Measurements from ENCODE around the gene ARHGAP26. TPM values are rescaled to one million over a fixed set of nuclear protein-coding genes. Genes with fewer than 3 reads are reported as not detected.

The ARHGAP26 gene
- total RNA-seq, 4 donors from 2014 or later = 61.0 to 76.7 (median 61.2) TPM

GRCh38 chr5:143177263-143177983 lies 407.2 kb downstream of the ARHGAP26 start:
- no peaks in the 10 kb centered on the region for H3K27me3 ChIP-seq
- in situ Hi-C loops (cut with MboI; ENCODE audit: low pct_ligation_motif_present in 1 of 4, low pct_unique_long_range_greater_than_20kb in 1 of 4, low sequenced_read_pairs in 3 of 4) = no loop called here
- H3K4me1 ChIP-seq = peaks cover 0 to 3% (median 0%) of the 10 kb centered on the region in 4 donors
- H3K36me3 ChIP-seq = no peaks in the 10 kb centered on the region
- H3K9me3 ChIP-seq = no peaks in the 10 kb centered on the region
- no peak overlapping the region for H3K4me3 ChIP-seq
- TF ChIP-seq, protein P1, sequence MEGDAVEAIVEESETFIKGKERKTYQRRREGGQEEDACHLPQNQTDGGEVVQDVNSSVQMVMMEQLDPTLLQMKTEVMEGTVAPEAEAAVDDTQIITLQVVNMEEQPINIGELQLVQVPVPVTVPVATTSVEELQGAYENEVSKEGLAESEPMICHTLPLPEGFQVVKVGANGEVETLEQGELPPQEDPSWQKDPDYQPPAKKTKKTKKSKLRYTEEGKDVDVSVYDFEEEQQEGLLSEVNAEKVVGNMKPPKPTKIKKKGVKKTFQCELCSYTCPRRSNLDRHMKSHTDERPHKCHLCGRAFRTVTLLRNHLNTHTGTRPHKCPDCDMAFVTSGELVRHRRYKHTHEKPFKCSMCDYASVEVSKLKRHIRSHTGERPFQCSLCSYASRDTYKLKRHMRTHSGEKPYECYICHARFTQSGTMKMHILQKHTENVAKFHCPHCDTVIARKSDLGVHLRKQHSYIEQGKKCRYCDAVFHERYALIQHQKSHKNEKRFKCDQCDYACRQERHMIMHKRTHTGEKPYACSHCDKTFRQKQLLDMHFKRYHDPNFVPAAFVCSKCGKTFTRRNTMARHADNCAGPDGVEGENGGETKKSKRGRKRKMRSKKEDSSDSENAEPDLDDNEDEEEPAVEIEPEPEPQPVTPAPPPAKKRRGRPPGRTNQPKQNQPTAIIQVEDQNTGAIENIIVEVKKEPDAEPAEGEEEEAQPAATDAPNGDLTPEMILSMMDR (IDR thresholded peaks at IDR 0.05) = no peak
- no peak for TF ChIP-seq POLR2AphosphoS5 (IDR thresholded peaks at IDR 0.05)
- no peak for TF ChIP-seq POLR2A (IDR thresholded peaks at IDR 0.05)
- no peak for TF ChIP-seq EP300 (IDR thresholded peaks at IDR 0.05; ENCODE audit: low read depth)
- no peak for DNase-seq
- intact Hi-C loops (cut with DNase I; ENCODE audit: low total_unique reads) = no loop called here
- no peak overlapping the region for H3K27ac ChIP-seq
- 50 to 90% methylated on average over 1 to 9 of the region's 9 CpGs for WGBS, 2 donors (ENCODE audit: low coverage in 1 of 2)

DNA sequence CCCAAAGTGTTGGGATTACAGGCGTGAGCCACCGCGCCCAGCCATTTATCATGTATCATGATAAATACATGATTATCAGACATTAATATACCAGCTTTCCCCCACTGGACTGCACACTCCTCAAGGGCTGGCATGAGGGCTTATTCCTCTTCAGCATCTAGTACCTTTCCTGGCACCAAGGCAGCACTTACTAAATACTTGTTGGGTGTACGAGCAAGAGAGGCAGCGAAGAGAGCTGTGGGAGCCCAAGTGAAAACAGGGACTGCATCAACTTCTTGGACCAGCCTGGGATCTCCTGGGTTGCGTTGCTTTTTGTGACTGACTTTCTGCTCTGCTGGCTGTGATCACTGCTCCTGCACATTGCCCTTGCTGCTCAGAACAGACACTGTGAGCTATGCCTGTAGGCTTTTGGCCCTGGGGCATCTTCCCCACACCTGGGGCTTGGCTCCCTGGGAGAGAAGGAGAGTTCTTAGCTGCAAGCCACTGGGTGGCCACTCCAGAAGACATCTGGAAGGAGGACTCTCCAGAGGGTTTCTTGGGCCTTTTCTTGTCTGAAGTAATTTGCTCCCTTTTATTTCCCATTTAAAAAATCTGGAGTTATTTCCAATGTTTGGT lies 409.1 kb downstream of the ARHGAP26 start:
- WGBS, 2 donors (ENCODE audit: low coverage in 1 of 2) = 96% methylated on average over 6 of the region's 6 CpGs; no CpG with 5 or more reads in 1 of the 2 donors
- DNase-seq = no peak
- H3K36me3 ChIP-seq = no peaks in the 10 kb centered on the region
- H3K9me3 ChIP-seq = no peaks in the 10 kb centered on the region
- H3K27me3 ChIP-seq = no peaks in the 10 kb centered on the region
- intact Hi-C loops (cut with DNase I; ENCODE audit: low total_unique reads) (no loop called here), in situ Hi-C loops (cut with MboI; ENCODE audit: low pct_ligation_motif_present in 1 of 4, low pct_unique_long_range_greater_than_20kb in 1 of 4, low sequenced_read_pairs in 3 of 4) (no loop called here)
- no peak overlapping the region for H3K27ac ChIP-seq
- no peak overlapping the region for H3K4me3 ChIP-seq
- H3K4me1 ChIP-seq = peaks cover 0 to 11% (median 4%) of the 10 kb centered on the region in 4 donors
- TF ChIP-seq EP300 (IDR thresholded peaks at IDR 0.05; ENCODE audit: low read depth) (no peak), POLR2AphosphoS5 (IDR thresholded peaks at IDR 0.05) (no peak), POLR2A (IDR thresholded peaks at IDR 0.05) (no peak)
- TF ChIP-seq, protein P1 (IDR thresholded peaks at IDR 0.05) = no peak

DNA sequence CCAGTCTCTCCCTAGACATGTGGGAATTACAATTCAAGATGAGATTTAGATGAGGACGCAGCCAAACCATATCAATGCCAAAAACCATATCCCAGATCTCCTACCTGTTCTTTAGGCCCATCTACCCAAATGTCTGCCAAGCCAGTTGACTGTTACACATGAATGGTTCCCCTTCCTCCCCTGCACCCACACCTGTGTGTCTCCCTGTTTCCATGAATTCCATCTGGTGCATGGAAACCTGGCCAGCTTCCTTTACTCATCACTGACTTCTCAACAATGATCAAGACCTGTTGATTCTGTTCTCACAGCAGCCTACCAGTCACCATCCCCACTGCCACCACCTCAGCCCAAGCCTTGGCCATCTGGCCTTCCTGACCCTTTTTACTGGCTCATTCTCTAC lies 410.6 kb downstream of the ARHGAP26 start:
- no peak for DNase-seq
- H3K4me3 ChIP-seq = no peak overlapping the region
- H3K4me1 ChIP-seq = peaks cover 0 to 19% (median 6%) of the 10 kb centered on the region in 4 donors
- H3K9me3 ChIP-seq = no peaks in the 10 kb centered on the region
- H3K27ac ChIP-seq = no peak overlapping the region
- no peaks in the 10 kb centered on the region for H3K36me3 ChIP-seq
- WGBS, 2 donors (ENCODE audit: low coverage in 1 of 2) = 100% methylated on average over 1 of the region's 1 CpG
- intact Hi-C loops (cut with DNase I; ENCODE audit: low total_unique reads) (no loop called here), in situ Hi-C loops (cut with MboI; ENCODE audit: low pct_ligation_motif_present in 1 of 4, low pct_unique_long_range_greater_than_20kb in 1 of 4, low sequenced_read_pairs in 3 of 4) (no loop called here)
- TF ChIP-seq EP300 (IDR thresholded peaks at IDR 0.05; ENCODE audit: low read depth) = no peak
- TF ChIP-seq, protein P1 (IDR thresholded peaks at IDR 0.05) = no peak
- TF ChIP-seq POLR2A (IDR thresholded peaks at IDR 0.05) = no peak
- no peak for TF ChIP-seq POLR2AphosphoS5 (IDR thresholded peaks at IDR 0.05)
- H3K27me3 ChIP-seq = no peaks in the 10 kb centered on the region

- Histone ChIP-seq H3K27ac (no peak overlapping the region), H3K27me3 (no peaks in the 10 kb centered on the region), H3K4me1 (peaks cover 0 to 21% (median 7%) of the 10 kb centered on the region in 4 donors), H3K36me3 (no peaks in the 10 kb centered on the region), H3K9me3 (no peaks in the 10 kb centered on the region), H3K4me3 (no peak overlapping the region)
- TF ChIP-seq POLR2AphosphoS5 (IDR thresholded peaks at IDR 0.05) (no peak), EP300 (IDR thresholded peaks at IDR 0.05; ENCODE audit: low read depth) (no peak), POLR2A (IDR thresholded peaks at IDR 0.05) (no peak)
- TF ChIP-seq, protein P1 (IDR thresholded peaks at IDR 0.05) = no peak
- DNase-seq = no peak
- WGBS, 2 donors (ENCODE audit: low coverage in 1 of 2) = 88% methylated on average over 3 of the region's 3 CpGs; no CpG with 5 or more reads in 1 of the 2 donors
- in situ Hi-C loops (cut with MboI; ENCODE audit: low pct_ligation_motif_present in 1 of 4, low pct_unique_long_range_greater_than_20kb in 1 of 4, low sequenced_read_pairs in 3 of 4) (no loop called here), intact Hi-C loops (cut with DNase I; ENCODE audit: low total_unique reads) (no loop called here)
These were observed 411.0 kb downstream of the ARHGAP26 start for GRCh38 chr5:143181173-143181572.
